Liver (tissue), 9 donors: ENCODE data around the gene SDF2. TPM values are rescaled to one million over a fixed set of nuclear protein-coding genes. Genes with fewer than 3 reads are reported as not detected.

Experiments used
- DNase-seq: peaks from one replicate; pipeline ENCODE4 v3.0.0-alpha.2; 2017; ENCODE audit warnings: low spot score
- H3K27ac ChIP-seq, 2 donors: one replicate each; pipeline ENCODE4 v1.7.0; 2013; ENCODE audit warnings: inconsistent platforms in 2 of 2, low read length in 2 of 2, control low read depth in 1 of 2, low read depth in 1 of 2, mild to moderate bottlenecking in 1 of 2
- H3K27me3 ChIP-seq, 4 donors: one replicate each; pipeline versions ENCODE4 v1.6.1 to v1.7.0; 2013; ENCODE audit warnings: low read length in 3 of 4, inconsistent platforms in 1 of 4, mild to moderate bottlenecking in 1 of 4, moderate library complexity in 1 of 4; ENCODE audit not compliant: control insufficient read depth in 4 of 4, insufficient read depth in 4 of 4
- H3K36me3 ChIP-seq, 4 donors: one replicate each; pipeline versions ENCODE4 v1.6.1 to v1.7.0; 2013; ENCODE audit warnings: low read length in 3 of 4, mild to moderate bottlenecking in 3 of 4, low read depth in 1 of 4, moderate library complexity in 1 of 4; ENCODE audit not compliant: control insufficient read depth in 4 of 4, insufficient read depth in 3 of 4
- H3K4me1 ChIP-seq, 4 donors: one replicate each; pipeline versions ENCODE4 v1.6.1 to v1.7.0; 2013; ENCODE audit warnings: low read length in 3 of 4, mild to moderate bottlenecking in 3 of 4, moderate library complexity in 1 of 4; ENCODE audit not compliant: control insufficient read depth in 4 of 4, insufficient read depth in 4 of 4
- H3K4me3 ChIP-seq, 3 donors: one replicate each; pipeline versions ENCODE4 v1.6.1 to v1.7.0; 2013; ENCODE audit warnings: low read length in 3 of 3, control low read depth in 1 of 3, low read depth in 1 of 3, mild to moderate bottlenecking in 1 of 3
- H3K9ac ChIP-seq, 2 donors: one replicate each; pipeline ENCODE4 v1.7.0; 2013; ENCODE audit warnings: low read length in 2 of 2, mild to moderate bottlenecking in 2 of 2, moderate library complexity in 2 of 2, control low read depth in 1 of 2, low read depth in 1 of 2
- H3K9me3 ChIP-seq, 4 donors: one replicate each; pipeline versions ENCODE4 v1.6.1 to v1.7.0; 2013; ENCODE audit warnings: low read length in 3 of 4; ENCODE audit not compliant: control insufficient read depth in 4 of 4
- ATF3 ChIP-seq: IDR thresholded peaks from 2 replicates; pipeline ENCODE4 v1.6.1; 2016; ENCODE audit warnings: antibody characterized with exemption
- CTCF ChIP-seq: fragments of 150-350 bp; IDR thresholded peaks from 2 replicates; pipeline ENCODE4 v1.5.1; 2017; ENCODE audit warnings: improper control_type of control experiment, low read depth, low read length; ENCODE audit not compliant: missing input control
- EGR1 ChIP-seq, 2 donors: IDR thresholded peaks; 2 replicates each; pipeline ENCODE4 v1.6.1; 2016 to 2018; ENCODE audit warnings: antibody characterized with exemption in 2 of 2, low read depth in 2 of 2
- FOXA1 ChIP-seq: IDR thresholded peaks from 2 replicates; pipeline ENCODE4 v1.6.1; 2016; ENCODE audit warnings: antibody characterized with exemption
- FOXA2 ChIP-seq: IDR thresholded peaks from 2 replicates; pipeline ENCODE4 v1.6.1; 2016; ENCODE audit warnings: antibody characterized with exemption
- GABPA ChIP-seq, 2 donors: IDR thresholded peaks in 1 of 2; conservative IDR thresholded peaks in 1 of 2; 2 replicates each; pipeline ENCODE4 v1.6.1; 2016; ENCODE audit warnings: antibody characterized with exemption in 2 of 2, mild to moderate bottlenecking in 1 of 2, moderate library complexity in 1 of 2
- HNF4A ChIP-seq, 2 donors: conservative IDR thresholded peaks; 2 replicates each; pipeline ENCODE4 v1.6.1; 2016; ENCODE audit warnings: antibody characterized with exemption in 2 of 2, mild to moderate bottlenecking in 2 of 2
- HNF4G ChIP-seq: IDR thresholded peaks from 2 replicates; pipeline ENCODE4 v1.6.1; 2016; ENCODE audit warnings: antibody characterized with exemption
- JUND ChIP-seq, 2 donors: IDR thresholded peaks; 2 replicates each; pipeline ENCODE4 v1.6.1; 2016; ENCODE audit warnings: antibody characterized with exemption in 2 of 2
- MAX ChIP-seq: IDR thresholded peaks from 2 replicates; pipeline ENCODE4 v1.6.1; 2016; ENCODE audit warnings: antibody characterized with exemption
- NR2F2 ChIP-seq: IDR thresholded peaks from 2 replicates; pipeline ENCODE4 v1.6.1; 2016; ENCODE audit warnings: antibody characterized with exemption
- RAD21 ChIP-seq, 2 donors: IDR thresholded peaks; 2 replicates each; pipeline ENCODE4 v1.6.1; 2016; ENCODE audit warnings: antibody characterized with exemption in 2 of 2, mild to moderate bottlenecking in 2 of 2
- REST ChIP-seq: IDR thresholded peaks from 2 replicates; pipeline ENCODE4 v1.6.1; 2016; ENCODE audit warnings: antibody characterized with exemption, mild to moderate bottlenecking
- RXRA ChIP-seq, 2 donors: IDR thresholded peaks; 2 replicates each; pipeline ENCODE4 v1.6.1; 2017 to 2018; ENCODE audit warnings: antibody characterized with exemption in 2 of 2, mild to moderate bottlenecking in 1 of 2
- SP1 ChIP-seq: IDR thresholded peaks from 2 replicates; pipeline ENCODE4 v1.6.1; 2018; ENCODE audit warnings: antibody characterized with exemption, mild to moderate bottlenecking
- TAF1 ChIP-seq: conservative IDR thresholded peaks from 2 replicates; pipeline ENCODE4 v1.6.1; 2016; ENCODE audit warnings: antibody characterized with exemption, mild to moderate bottlenecking
- YY1 ChIP-seq: IDR thresholded peaks from 2 replicates; pipeline ENCODE4 v1.6.1; 2016; ENCODE audit warnings: antibody characterized with exemption, mild to moderate bottlenecking
- ZBTB33 ChIP-seq: IDR thresholded peaks from 2 replicates; pipeline ENCODE4 v1.6.1; 2016; ENCODE audit warnings: antibody characterized with exemption
- WGBS: extraction: QIAGEN DNeasy Blood & Tissue Kit; methylation state at CpG from one replicate; pipeline ENCODE4 v1.1.7; 2013; 5-methylcytosine and 5-hydroxymethylcytosine counted together
- polyA plus RNA-seq, 2 donors: library from polyadenylated mRNA; stranded (reverse) in 1 of 2; unstranded in 1 of 2; fragments of 200-250 nt in 1 of 2; fragments of >200 nt in 1 of 2; fragmentation: Nextera tagmentation in 1 of 2; extraction: Ambion mirVana in 1 of 2; gene quantifications; one replicate each; pipeline versions ENCODE4 v1.2.1 to v1.2.3, GENCODE V29; 2013 to 2015
- total RNA-seq, 2 donors: library from RNA; depleted of rRNA; stranded (reverse); fragments of >200 nt; gene quantifications; one replicate each; pipeline ENCODE4 v1.2.3, GENCODE V29; 2014
- donor health status: healthy.
- donor health status: healthy.
- donor health status: healthy.
- donor health status: healthy.
- donor health status: healthy.

SDF2 gene
- total and polyA plus RNA-seq, 4 donors: 24.1 to 38.9 (median 28.0) TPM

- peaks cover 17 to 94% (median 75%) of the 10 kb centered on the region in 4 donors for H3K36me3 ChIP-seq
- H3K27me3 ChIP-seq: no peaks in the 10 kb centered on the region
- no peak overlapping the region for H3K9ac ChIP-seq
- WGBS: 46% methylated on average over 6 of the region's 6 CpGs
- H3K27ac ChIP-seq: peak overlapping the region in 1 of 2 donors; percentile 48
- no peak for TF ChIP-seq ZBTB33
- TF ChIP-seq TAF1: peak; percentile 92
- TF ChIP-seq NR2F2: peak; percentile 29
- peak in 1 of 2 donors; percentile 64 for TF ChIP-seq RAD21 (IDR thresholded peaks at IDR 0.05)
- peak; percentile 97 for TF ChIP-seq SP1
- TF ChIP-seq EGR1 (IDR thresholded peaks at IDR 0.05; ENCODE audit: low read depth in 2 of 2): no peak
- no peak for TF ChIP-seq FOXA2
- TF ChIP-seq JUND (IDR thresholded peaks at IDR 0.05): peak; percentile 72 to 79
- peak; percentile 63 to 71 for TF ChIP-seq RXRA (IDR thresholded peaks at IDR 0.05)
- TF ChIP-seq ATF3: no peak
- peak; percentile 98 for TF ChIP-seq HNF4G
- no peak for TF ChIP-seq GABPA (IDR thresholded peaks at IDR 0.05 in 1 of 2, conservative IDR thresholded peaks at IDR 0.05 in 1 of 2)
- TF ChIP-seq CTCF: no peak
- TF ChIP-seq HNF4A (conservative IDR thresholded peaks at IDR 0.05): peak; percentile 98 to 99
- peak; percentile 76 for TF ChIP-seq REST
- peak; percentile 38 for TF ChIP-seq YY1
- no peak for TF ChIP-seq FOXA1
- TF ChIP-seq MAX: peak; percentile 67
- no peak overlapping the region for H3K4me3 ChIP-seq
- peaks cover 4 to 20% (median 16%) of the 10 kb centered on the region in 4 donors for H3K4me1 ChIP-seq
- peak; percentile 58 for DNase-seq
- no peaks in the 10 kb centered on the region for H3K9me3 ChIP-seq
These were observed 36.7 kb upstream of the SDF2 start for GRCh38 chr17:28698253-28698941.
